Measurements from ENCODE around the gene SIN3A. TPM values are rescaled to one million over a fixed set of nuclear protein-coding genes. Genes with fewer than 3 reads are reported as not detected.
A peak's percentile ranks its signal among the peaks of the same experiment; 100 is the strongest.

The SIN3A gene
- total RNA-seq, 3 donors from 2014 or later, result 52.6 to 75.3 (median 60.6) TPM

DNA sequence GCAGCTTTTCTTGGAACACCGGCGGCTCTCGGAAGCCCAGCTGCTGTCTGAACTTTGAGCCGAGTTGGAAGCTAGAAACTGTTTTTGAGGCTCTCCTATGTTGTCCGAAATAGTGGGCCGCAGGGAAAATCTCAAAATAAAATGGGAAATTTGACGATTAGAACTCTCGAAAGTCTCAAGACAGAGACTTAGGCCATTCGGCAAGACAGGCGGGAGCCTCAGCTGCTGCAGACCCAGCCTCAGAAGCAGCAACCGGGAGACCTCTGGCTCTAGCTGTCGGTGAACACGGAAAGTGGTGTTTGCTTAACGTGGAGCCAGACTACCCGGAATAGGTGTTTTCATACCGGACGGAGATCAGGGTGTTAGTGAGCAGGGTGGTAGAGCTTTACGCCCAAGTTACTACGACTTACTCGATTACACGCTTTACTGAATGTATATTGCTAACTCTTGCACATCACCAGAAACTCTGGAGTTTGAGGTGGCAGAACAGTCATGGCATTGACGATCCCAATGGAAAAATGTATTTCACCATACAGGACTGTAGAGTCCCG, 82.7 kb downstream of the SIN3A start:
- no peaks in the 10 kb centered on the region for H3K9me3 ChIP-seq
- peak overlapping the region; percentile 87 for H3K4me3 ChIP-seq
- no peaks in the 10 kb centered on the region for H3K36me3 ChIP-seq (ENCODE audit: low read depth)
- no peak for DNase-seq
- peaks cover 17% of the 10 kb centered on the region for H3K4me1 ChIP-seq (ENCODE audit: low read depth)
- intact Hi-C loops (cut with DNase I, micrococcal nuclease), result no loop called here
- peak; percentile 21 for ATAC-seq
- TF ChIP-seq, protein P1, sequence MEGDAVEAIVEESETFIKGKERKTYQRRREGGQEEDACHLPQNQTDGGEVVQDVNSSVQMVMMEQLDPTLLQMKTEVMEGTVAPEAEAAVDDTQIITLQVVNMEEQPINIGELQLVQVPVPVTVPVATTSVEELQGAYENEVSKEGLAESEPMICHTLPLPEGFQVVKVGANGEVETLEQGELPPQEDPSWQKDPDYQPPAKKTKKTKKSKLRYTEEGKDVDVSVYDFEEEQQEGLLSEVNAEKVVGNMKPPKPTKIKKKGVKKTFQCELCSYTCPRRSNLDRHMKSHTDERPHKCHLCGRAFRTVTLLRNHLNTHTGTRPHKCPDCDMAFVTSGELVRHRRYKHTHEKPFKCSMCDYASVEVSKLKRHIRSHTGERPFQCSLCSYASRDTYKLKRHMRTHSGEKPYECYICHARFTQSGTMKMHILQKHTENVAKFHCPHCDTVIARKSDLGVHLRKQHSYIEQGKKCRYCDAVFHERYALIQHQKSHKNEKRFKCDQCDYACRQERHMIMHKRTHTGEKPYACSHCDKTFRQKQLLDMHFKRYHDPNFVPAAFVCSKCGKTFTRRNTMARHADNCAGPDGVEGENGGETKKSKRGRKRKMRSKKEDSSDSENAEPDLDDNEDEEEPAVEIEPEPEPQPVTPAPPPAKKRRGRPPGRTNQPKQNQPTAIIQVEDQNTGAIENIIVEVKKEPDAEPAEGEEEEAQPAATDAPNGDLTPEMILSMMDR (IDR thresholded peaks at IDR 0.05), result no peak

DNA sequence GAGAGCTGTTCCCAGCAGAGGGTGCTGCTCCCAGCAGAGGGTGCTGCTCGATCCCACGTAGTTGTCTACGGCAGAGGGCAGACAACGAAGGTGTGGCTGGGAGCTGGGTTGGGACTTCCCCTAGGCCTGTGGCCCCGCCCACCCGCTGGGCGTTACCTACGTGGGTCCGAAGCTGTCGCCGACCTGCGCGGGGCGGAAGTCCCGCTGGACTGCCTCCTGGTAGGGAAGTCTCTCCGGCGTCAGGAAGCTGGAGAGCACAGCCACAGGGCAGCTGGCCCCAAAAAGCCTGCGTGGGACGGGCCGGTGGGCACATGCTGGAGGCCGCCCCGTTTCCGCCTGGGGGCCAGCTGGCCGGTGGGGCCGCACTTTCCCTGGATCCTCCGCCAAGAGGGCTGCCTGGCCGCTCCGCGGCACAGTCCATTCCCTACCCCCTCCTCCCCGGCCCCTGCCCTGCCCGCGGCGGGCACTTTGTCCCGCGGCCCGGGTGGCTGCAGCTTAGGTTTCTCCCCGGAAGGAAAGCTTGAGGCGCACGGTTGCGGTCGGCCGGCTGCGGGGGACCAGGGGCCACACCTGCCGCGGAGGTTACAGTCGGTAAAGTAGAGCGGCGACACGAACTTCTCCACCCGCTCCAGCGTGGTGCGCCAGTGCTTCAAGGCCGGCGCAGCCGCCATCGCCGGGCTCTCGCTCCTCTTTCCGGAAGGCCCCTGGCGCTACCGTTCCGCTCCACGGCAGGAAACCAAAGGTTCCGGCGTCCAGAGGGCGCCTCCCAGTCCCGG, 83.4 kb downstream of the SIN3A start, which contains the start of gene MAN2C1:
Gene MAN2C1, minus strand, starts transcription at position 695 of the 776 bp plus-strand sequence. Its CDS starts 24 bp downstream, at position 671.
- Histone ChIP-seq H3K36me3 (ENCODE audit: low read depth) (no peaks in the 10 kb centered on the region), H3K9me3 (no peaks in the 10 kb centered on the region), H3K4me1 (ENCODE audit: low read depth) (peaks cover 17% of the 10 kb centered on the region), H3K4me3 (peak within 1 kb of the TSS; percentile 87)
- peak; percentile 98 to 99 (median 99) for DNase-seq
- intact Hi-C loops (cut with DNase I, micrococcal nuclease), result no loop called here
- peak; percentile 96 for ATAC-seq
- TF ChIP-seq, protein P1 (IDR thresholded peaks at IDR 0.05), result peak; percentile 73

DNA sequence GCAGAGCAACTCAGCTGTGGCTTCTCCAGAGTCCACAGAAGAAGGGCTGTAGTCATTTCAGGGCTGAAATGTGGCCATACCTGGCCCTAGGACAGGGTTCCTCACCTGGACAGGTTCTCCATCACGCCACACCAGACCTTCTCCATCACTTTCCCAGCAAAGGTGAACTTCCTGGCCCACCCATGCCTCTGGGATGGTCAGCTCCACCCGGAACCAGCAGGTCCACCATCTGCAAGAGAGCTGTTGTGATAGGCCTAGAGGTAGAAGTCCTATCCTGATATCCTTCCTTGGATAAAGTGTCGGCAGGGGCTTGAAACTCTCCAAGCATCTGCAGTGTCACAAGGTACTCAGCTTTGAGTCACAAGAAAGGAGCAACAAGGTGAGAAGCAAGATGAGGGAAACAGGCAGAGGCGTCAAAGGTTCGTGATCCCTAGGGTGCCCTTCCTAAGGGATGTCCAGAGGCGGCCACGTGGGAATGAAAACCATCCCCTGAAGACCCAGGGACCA, 84.0 kb downstream of the SIN3A start:
- intact Hi-C loops (cut with DNase I, micrococcal nuclease), result no loop called here
- no peak for ATAC-seq
- Histone ChIP-seq H3K4me1 (ENCODE audit: low read depth) (peaks cover 17% of the 10 kb centered on the region), H3K36me3 (ENCODE audit: low read depth) (no peaks in the 10 kb centered on the region), H3K4me3 (peak overlapping the region; percentile 87), H3K9me3 (no peaks in the 10 kb centered on the region)
- TF ChIP-seq, protein P1 (IDR thresholded peaks at IDR 0.05), result no peak
- no peak for DNase-seq

DNA sequence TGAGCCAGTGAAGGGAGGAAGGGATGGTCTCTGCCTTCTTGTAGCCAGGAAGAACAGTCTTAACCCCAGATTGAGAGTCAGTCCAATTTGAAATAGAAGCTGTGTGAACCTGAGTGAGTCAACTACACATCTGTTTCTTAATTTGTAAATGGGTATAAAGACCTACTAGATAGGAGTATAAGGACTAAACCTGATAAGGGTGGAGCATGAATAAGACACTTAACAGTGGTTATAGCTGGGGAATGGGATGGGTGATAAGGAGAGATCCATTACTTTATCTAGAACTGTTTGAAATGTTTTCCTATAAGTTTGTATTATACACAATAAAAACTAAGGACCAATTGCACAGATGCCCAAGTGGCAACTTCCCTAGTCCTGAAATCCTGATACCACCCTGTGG, 84.5 kb downstream of the SIN3A start:
- TF ChIP-seq, protein P1 (IDR thresholded peaks at IDR 0.05), result no peak
- Histone ChIP-seq H3K36me3 (ENCODE audit: low read depth) (no peaks in the 10 kb centered on the region), H3K4me3 (no peak overlapping the region), H3K9me3 (no peaks in the 10 kb centered on the region), H3K4me1 (ENCODE audit: low read depth) (peaks cover 17% of the 10 kb centered on the region)
- DNase-seq (no peak), ATAC-seq (no peak)
- intact Hi-C loops (cut with DNase I, micrococcal nuclease), result no loop called here

DNA sequence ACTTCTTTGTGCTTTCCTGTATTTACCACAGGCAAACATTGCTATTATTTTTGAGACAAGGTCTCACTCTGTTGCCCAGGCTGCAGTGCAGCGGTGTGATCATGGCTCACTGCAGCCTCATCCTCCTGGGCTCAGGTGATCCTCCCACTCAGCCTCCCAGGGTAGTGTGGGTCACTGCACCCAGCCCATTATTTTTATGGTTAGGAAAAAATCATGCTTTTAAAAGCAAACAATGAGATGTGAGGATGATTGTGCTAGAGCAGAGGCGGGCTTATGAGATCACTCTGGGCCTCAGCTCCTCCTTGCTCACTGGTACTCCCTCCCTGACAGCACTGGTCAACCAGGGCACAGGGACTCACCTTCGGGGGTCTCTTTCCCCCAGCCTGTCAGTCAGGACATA, 85.3 kb downstream of the SIN3A start:
- intact Hi-C loops (cut with DNase I, micrococcal nuclease), result no loop called here
- TF ChIP-seq, protein P1 (IDR thresholded peaks at IDR 0.05), result no peak
- Histone ChIP-seq H3K4me3 (no peak overlapping the region), H3K4me1 (ENCODE audit: low read depth) (peaks cover 17% of the 10 kb centered on the region), H3K9me3 (no peaks in the 10 kb centered on the region), H3K36me3 (ENCODE audit: low read depth) (no peaks in the 10 kb centered on the region)
- DNase-seq (no peak), ATAC-seq (no peak)
